ENCODE data around the gene CFTR. TPM values are rescaled to one million over a fixed set of nuclear protein-coding genes. Genes with fewer than 3 reads are reported as not detected.

Gene CFTR
- total RNA-seq, 1 experiment from 2014 or later, result not detected

- Histone ChIP-seq H3K9me2 (ENCODE audit: insufficient read depth) (peaks cover 5% of the 10 kb centered on the region; the same call in 1 of the 2 replicates), H3K4me2 (no peak overlapping the region), H2AFZ (no peak overlapping the region), H4K20me1 (ENCODE audit: insufficient read depth) (no peaks in the 10 kb centered on the region), H3K4me1 (replicated peaks; ENCODE audit: insufficient read depth) (no peaks in the 10 kb centered on the region), H3F3A (ENCODE audit: insufficient read depth, low read depth) (no peaks in the 10 kb centered on the region), H3K4me3 (no peak overlapping the region), H3K36me3 (ENCODE audit: low read depth) (no peaks in the 10 kb centered on the region), H3K79me2 (ENCODE audit: low read depth) (no peaks in the 10 kb centered on the region), H3K27me3 (ENCODE audit: insufficient read depth, low read depth) (no peaks in the 10 kb centered on the region), H3K27ac (no peak overlapping the region), H3K9me3 (ENCODE audit: insufficient read depth, low read depth) (no peaks in the 10 kb centered on the region)
- DNase-seq, result no peak
- no peak for TF ChIP-seq EZH2 (IDR thresholded peaks at IDR 0.05; ENCODE audit: low read depth)
- TF ChIP-seq, protein P1, sequence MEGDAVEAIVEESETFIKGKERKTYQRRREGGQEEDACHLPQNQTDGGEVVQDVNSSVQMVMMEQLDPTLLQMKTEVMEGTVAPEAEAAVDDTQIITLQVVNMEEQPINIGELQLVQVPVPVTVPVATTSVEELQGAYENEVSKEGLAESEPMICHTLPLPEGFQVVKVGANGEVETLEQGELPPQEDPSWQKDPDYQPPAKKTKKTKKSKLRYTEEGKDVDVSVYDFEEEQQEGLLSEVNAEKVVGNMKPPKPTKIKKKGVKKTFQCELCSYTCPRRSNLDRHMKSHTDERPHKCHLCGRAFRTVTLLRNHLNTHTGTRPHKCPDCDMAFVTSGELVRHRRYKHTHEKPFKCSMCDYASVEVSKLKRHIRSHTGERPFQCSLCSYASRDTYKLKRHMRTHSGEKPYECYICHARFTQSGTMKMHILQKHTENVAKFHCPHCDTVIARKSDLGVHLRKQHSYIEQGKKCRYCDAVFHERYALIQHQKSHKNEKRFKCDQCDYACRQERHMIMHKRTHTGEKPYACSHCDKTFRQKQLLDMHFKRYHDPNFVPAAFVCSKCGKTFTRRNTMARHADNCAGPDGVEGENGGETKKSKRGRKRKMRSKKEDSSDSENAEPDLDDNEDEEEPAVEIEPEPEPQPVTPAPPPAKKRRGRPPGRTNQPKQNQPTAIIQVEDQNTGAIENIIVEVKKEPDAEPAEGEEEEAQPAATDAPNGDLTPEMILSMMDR (conservative IDR thresholded peaks at IDR 0.05), result no peak
- ChIA-PET CTCF (no interaction called here), POLR2A (ENCODE audit: unreplicated experiment) (interaction anchor here (0.6 kb wide), 1 partner anchor 237 kb away, joined by 4 read pairs; no protein-coding TSS in a partner anchor)
- BruUV-seq (replicated peaks), result no TSS peak
- intact Hi-C loops (cut with micrococcal nuclease; ENCODE audit: unreplicated experiment), result no loop called here
Observed at GRCh38 chr7:117567781-117568180, 88.0 kb downstream of the CFTR start.

GRCh38 chr7:117572856-117573620 lies 93.2 kb downstream of the CFTR start:
- Histone ChIP-seq H3K4me2 (no peak overlapping the region), H3K27ac (no peak overlapping the region), H3F3A (ENCODE audit: insufficient read depth, low read depth) (no peaks in the 10 kb centered on the region), H3K9me2 (ENCODE audit: insufficient read depth) (no peaks in the 10 kb centered on the region; the same call in 1 of the 2 replicates), H4K20me1 (ENCODE audit: insufficient read depth) (no peaks in the 10 kb centered on the region), H3K9me3 (ENCODE audit: insufficient read depth, low read depth) (no peaks in the 10 kb centered on the region), H3K79me2 (ENCODE audit: low read depth) (no peaks in the 10 kb centered on the region), H3K36me3 (ENCODE audit: low read depth) (no peaks in the 10 kb centered on the region), H3K4me1 (replicated peaks; ENCODE audit: insufficient read depth) (no peaks in the 10 kb centered on the region), H2AFZ (no peak overlapping the region), H3K4me3 (no peak overlapping the region), H3K27me3 (ENCODE audit: insufficient read depth, low read depth) (no peaks in the 10 kb centered on the region)
- TF ChIP-seq, protein P1 (conservative IDR thresholded peaks at IDR 0.05), result no peak
- no peak for TF ChIP-seq EZH2 (IDR thresholded peaks at IDR 0.05; ENCODE audit: low read depth)
- POLR2A ChIA-PET (ENCODE audit: unreplicated experiment), result no interaction called here
- CTCF ChIA-PET, result no interaction called here
- no peak for DNase-seq
- BruUV-seq (replicated peaks), result no TSS peak
- intact Hi-C loops (cut with micrococcal nuclease; ENCODE audit: unreplicated experiment), result no loop called here

- Histone ChIP-seq H3K27ac (no peak overlapping the region), H3K4me1 (replicated peaks; ENCODE audit: insufficient read depth) (no peaks in the 10 kb centered on the region), H3K4me3 (no peak overlapping the region), H3K9me3 (ENCODE audit: insufficient read depth, low read depth) (no peaks in the 10 kb centered on the region), H3K4me2 (no peak overlapping the region), H3K27me3 (ENCODE audit: insufficient read depth, low read depth) (no peaks in the 10 kb centered on the region), H3K36me3 (ENCODE audit: low read depth) (no peaks in the 10 kb centered on the region), H2AFZ (no peak overlapping the region), H3F3A (ENCODE audit: insufficient read depth, low read depth) (no peaks in the 10 kb centered on the region), H3K9me2 (ENCODE audit: insufficient read depth) (no peaks in the 10 kb centered on the region), H4K20me1 (ENCODE audit: insufficient read depth) (no peaks in the 10 kb centered on the region), H3K79me2 (ENCODE audit: low read depth) (no peaks in the 10 kb centered on the region)
- intact Hi-C loops (cut with micrococcal nuclease; ENCODE audit: unreplicated experiment), result loop anchor here (5.0 kb wide), 1 partner anchor 136 kb away; no protein-coding TSS in a partner anchor
- TF ChIP-seq EZH2 (IDR thresholded peaks at IDR 0.05; ENCODE audit: low read depth), result no peak
- TF ChIP-seq, protein P1 (conservative IDR thresholded peaks at IDR 0.05), result no peak
- POLR2A ChIA-PET (ENCODE audit: unreplicated experiment), result no interaction called here
- no peak for DNase-seq
- CTCF ChIA-PET, result no interaction called here
- no TSS peak for BruUV-seq (replicated peaks)
Observed at GRCh38 chr7:117581424-117581823, 101.6 kb downstream of the CFTR start.

Data from PC-9 (cell line).